Epithelial cell of prostate (primary cell): ENCODE data around the gene FMN1.
A peak's percentile ranks its signal among the peaks of the same experiment; 100 is the strongest.

Experiments used
- DNase-seq: peaks from one replicate; pipeline ENCODE4 v3.0.0-alpha.2; 2011; ENCODE audit warnings: low read depth, low spot score
- H3K27ac ChIP-seq: fragments of 450-650 bp; 2 replicates; pipeline ENCODE4 v1.5.1; 2017; ENCODE audit warnings: mild to moderate bottlenecking

FMN1 gene

DNA sequence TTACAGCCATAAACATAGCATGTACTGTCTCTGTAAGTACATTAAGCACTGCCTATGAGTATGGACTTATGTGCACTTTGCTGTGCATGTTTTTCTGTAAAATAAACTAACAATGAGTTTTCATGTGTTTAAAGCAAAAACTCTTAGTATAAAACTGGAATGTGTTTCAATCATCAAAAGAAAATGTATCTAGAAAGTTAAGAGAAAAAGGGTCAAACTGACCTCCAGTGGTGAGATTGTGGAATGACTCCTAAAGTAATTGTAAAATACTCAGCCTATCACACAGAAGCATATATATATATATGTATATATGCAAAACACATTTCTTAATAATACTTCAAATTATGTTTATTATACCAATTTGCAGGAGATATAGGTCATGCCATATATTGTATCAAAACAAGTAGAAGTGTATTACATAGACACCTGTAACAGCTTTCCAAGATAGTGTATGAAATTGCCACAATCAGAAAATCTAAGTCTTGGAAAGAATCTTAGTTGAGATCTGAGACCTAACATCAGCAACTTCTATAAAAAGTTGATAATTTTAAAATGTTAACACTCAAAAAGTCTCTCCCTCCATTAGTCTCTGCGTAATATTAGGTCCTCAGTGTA lies 199.6 kb downstream of the FMN1 start:
- H3K27ac ChIP-seq, result no peak overlapping the region
- no peak for DNase-seq

DNA sequence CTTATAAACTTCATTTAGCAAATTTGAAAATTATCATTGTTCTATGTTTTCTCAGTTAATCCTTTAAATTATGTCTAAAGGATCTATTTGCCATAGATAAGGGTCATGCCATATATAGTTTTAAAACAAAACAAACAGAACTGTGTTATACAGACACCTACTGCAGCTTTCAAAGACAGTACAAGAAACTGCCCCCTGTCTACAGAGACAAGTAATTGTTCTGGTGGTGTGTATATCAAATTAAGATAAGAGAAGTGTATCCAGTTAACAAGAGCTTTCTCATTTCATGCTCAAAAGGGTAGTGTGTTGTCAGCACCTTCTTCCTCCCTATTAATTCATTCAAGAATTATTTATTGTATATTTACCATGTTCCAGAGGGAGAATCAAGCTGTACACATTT lies 201.2 kb downstream of the FMN1 start:
- H3K27ac ChIP-seq, result no peak overlapping the region
- DNase-seq, result no peak

DNA sequence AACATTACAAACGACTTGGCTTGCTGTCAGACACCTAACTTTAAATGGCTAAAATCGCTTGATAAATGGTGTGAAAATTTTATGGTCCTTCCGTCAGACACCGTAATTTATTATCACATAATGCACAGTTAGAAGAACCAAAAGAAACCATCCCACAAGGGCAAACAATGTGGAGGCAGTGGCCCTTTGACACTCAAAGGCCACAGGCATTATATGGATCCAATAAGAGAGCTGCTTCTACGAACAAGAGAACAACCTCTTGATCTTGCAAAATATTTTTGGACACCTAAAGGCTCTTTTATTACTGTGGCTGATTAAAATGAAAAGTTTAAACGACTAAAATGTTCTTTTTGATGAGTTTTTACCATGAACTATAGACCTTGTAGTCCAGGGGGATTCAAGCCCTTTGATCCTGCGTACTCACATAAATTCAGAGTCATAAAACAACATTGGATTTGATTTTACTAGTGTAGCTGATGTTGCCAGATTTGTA lies 202.8 kb downstream of the FMN1 start:
- DNase-seq, result no peak
- no peak overlapping the region for H3K27ac ChIP-seq

DNA sequence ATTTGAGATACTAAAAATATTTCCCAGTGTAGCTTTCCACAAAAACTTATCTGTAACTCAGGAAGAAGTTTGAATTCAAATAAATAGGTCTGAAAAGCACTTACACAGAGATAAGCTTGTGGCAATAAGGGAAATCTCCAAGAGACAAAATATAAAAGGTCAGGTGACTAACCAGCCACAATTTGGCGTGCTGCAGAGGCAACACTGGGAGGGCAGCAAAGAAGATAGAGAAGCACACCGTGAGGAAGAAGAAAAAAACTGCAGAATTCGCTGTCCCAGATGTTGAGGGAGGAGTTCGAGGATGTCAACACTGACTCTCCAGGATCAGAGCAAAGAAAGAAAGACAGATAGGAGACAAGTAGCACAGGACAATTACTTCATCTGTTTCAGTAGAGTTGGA lies 204.4 kb downstream of the FMN1 start:
- no peak for DNase-seq
- no peak overlapping the region for H3K27ac ChIP-seq

DNA sequence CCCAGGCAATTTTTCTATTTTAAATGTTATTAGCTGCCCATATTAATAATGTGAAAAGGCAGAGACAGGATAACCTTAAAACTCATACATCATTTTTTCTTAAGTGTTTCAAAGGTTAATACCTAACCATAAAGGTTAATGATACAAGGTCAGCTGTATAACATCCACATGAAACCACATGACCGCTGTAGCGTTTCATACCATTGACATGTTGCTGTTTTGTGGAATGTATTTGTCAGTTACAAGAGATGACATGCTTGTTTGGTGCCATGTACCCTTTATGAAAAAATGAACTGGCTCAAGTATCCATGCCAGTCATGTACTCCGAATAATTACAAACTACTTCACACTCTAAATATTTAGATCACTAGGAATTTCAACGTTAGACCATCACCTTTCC lies 207.4 kb downstream of the FMN1 start:
- DNase-seq, result no peak
- no peak overlapping the region for H3K27ac ChIP-seq

DNA sequence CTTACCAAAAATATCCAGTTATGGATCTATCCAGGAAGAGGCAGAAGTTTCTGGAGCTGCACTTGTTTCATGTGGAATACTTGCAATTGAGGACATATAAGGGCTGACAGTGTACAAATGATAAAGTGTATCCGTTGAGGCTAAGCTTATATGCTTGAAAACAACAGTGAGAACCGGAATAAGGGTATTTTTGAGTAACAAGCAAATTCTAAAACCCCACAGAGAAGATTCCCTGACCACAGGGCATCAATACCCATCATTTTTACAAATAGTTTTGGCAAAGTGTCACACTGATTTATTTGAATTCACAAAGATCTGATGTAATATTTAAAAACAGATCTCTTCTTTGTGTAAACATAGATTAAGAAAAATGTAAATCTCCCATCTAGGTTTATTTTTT lies 208.4 kb downstream of the FMN1 start:
- DNase-seq, result no peak
- H3K27ac ChIP-seq, result no peak overlapping the region

DNA sequence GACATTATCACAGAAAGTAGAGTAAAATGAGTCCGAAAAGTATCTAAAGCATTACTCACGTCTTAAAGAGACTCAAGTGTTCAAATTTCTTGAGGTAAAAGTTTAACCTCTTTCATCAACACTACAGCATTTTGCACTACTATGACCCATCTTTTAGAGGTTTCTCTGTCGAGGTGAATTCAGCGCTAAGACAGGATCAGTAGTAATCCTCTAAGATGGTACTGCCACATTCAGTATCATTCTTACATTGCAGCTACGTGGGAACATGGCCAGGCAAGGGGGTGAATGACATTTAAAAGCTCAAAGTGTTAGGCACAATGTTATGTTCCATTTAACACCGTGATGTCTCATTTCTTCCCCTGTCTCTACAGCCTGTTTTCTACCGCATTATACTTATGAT lies 210.8 kb downstream of the FMN1 start:
- H3K27ac ChIP-seq, result no peak overlapping the region
- no peak for DNase-seq

DNA sequence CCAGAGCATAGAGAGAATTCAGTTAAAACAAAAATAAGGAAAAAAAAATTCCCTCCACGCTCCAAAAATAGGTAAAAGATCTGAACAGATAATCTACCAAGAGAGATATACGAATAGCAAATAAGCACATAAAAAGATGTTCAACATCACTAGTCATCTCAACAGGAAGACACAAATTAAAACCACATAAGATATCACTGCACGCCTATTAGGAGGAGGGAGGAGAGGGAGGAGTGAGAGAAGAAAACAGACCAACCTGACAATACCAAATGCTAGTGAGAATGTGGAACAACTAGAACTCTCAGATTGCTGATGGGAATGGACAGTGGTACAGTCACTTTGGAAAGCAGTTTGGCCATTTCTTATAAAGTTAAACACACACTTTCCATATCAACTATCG lies 212.5 kb downstream of the FMN1 start:
- H3K27ac ChIP-seq, result no peak overlapping the region
- DNase-seq, result no peak

DNA sequence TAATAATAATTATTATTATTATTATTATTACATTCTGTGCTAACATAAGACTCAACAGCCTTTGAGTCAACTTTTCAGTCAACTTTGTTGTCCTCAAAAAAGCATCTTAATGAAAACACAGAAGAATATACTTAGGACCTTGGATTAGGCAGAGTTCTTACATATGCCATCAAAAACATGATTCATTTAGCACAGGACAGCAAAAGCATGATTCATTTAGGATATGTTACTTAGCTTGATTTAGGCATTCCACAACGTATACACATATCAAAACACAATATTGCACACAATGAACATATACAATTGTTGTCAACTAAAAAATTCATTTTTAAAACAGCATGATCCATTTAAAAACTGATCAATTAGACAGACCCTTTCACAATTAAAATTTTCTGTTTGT lies 213.0 kb downstream of the FMN1 start:
- no peak for DNase-seq
- H3K27ac ChIP-seq, result no peak overlapping the region

DNA sequence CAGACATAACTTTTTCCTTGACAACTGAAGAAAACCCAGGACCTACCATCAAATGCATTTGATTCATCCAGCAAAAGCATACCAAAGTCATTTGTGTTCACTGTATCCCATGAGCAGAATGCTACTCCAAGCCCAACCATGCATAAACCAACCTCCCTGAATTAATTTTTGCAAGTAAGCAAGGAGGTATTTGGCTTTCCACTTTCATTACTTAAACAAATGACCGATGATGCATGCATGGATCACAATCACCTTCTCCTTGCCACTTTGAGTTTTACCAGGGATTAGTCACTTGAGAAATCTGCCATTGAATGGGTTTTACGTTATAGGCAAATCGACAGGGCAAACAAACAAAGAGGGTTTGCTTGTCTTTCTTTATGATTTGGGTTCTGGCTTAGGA lies 214.8 kb downstream of the FMN1 start:
- H3K27ac ChIP-seq, result no peak overlapping the region
- DNase-seq, result peak; percentile 60

DNA sequence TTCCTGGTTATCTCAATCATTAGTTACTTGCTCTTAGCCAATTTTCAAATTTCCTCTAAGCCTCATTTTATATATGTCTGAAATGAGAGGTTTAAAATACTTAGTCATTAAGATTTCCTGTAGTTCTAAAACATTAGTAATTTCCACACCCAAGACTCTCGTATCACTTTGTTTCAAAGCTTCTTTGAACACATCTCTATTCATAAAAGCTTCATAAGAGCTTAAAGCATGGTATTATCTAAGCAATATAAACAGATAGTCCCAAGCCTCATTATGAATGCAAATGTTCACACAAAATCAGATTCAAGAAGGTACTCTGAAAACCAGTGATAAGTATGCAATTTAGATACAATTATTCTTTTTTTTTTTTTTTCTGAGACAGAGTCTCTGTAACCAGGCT lies 217.0 kb downstream of the FMN1 start:
- no peak for DNase-seq
- H3K27ac ChIP-seq, result no peak overlapping the region

DNA sequence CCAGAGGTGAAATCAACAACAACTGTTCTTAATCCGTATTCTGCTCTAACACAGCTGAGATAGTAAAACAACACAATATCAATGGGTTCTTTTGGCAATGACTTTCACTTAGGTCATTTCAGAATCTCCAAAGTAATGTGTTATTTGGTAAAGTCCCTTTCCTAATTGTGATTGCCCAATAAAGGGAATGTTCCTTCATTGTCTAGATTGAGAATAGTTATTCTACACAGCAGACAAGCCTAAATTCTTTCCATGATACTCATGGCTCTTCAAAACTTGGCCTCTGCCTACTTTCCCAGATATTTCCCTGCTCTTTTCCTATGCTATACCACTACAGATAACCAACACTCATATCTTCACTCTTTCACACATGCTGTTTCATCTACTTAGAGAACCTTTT lies 219.8 kb downstream of the FMN1 start:
- no peak overlapping the region for H3K27ac ChIP-seq
- no peak for DNase-seq

DNA sequence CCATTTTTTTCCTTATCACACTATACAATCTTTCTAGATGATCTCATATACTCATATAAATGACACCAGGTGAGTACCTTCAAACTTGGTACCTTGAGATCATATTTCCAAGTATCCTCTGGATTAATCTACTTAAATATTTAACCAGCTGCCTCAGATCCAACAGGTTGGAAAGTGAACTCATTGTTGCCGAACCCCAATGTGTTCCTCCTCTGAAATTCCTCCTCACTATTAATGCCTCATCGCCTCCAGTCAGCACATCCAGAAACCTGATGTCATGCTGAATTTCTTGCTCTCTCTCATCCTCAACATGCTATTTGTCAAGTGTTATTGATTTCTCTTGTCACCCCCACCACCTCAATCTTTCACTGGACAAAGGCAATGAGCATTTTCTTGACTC lies 221.8 kb downstream of the FMN1 start:
- DNase-seq, result no peak
- no peak overlapping the region for H3K27ac ChIP-seq

DNA sequence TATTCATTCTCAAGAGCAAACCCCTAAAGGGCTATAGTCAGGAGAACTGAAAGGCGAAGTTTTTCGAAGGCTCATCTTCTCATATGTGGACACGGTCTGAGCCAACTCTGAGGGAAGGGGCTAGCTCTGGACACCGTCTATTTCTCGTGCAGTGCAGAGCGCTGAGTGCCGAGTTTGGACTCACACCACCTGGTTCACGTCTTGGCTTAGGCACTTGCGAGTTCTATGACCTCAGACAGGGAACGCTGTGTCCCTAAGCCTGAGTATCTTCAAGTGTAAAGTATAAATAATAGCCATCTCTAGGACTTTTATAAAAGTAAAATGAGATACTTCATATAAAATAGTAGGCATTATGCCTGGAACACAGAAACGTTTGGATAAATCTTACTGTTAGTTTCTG lies 223.7 kb downstream of the FMN1 start:
- no peak overlapping the region for H3K27ac ChIP-seq
- DNase-seq, result no peak

DNA sequence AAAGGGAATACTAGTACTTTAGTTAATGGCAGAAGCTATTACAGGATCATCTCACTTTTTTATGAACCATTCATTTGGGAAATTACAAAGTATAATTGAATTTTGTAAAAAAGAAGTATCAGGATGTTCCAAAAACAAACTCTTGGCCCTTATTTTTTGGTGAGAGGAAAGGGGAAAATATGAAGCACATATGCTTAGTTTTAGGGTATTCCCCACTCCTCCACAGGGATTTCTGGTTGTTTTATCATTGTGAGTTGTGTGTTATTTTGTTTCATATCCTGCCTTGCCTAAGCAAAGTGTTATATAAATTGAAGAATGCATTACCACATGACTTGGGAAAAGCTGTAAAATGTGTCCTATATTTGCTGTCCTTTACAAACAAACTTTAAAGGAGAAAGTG lies 227.0 kb downstream of the FMN1 start:
- no peak for DNase-seq
- H3K27ac ChIP-seq, result no peak overlapping the region

DNA sequence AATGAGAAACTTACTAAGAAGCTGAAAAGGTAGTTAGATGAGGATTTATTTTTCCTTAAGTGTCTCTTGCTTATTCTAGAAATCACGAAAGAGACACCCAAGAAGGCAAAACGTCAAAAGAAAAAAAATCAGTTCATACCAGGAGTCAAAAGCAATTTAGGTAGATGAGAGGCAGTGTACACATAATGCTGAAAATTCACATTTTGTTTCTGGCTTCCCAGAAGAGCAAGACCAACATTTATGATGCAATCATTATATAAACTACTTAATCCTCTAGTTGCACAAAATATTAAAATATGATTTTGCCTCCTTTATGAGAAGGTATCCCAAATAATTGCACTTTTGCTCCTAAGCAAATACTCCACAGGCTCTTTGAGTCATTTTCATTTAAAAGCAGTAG lies 228.0 kb downstream of the FMN1 start:
- no peak for DNase-seq
- H3K27ac ChIP-seq, result no peak overlapping the region

DNA sequence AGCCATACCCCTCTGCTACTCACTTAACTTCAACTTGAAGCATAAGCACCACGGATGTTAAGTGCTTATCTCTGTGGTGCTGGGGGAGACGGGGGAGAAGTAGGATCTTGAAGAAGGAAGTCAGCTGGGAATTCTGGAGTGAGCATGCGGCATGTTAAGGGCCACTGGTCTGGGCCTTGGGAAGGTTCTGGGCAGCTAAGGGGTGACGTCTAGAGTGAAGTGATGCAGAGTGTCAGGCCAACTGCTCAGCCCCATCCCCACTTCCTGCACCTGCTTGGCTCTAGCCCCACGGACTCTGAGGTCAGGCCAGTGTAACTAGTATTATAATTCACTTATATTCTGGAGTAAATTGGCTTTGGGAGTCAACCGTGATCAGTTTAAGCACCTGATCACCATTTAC lies 228.6 kb downstream of the FMN1 start:
- DNase-seq, result no peak
- H3K27ac ChIP-seq, result no peak overlapping the region

DNA sequence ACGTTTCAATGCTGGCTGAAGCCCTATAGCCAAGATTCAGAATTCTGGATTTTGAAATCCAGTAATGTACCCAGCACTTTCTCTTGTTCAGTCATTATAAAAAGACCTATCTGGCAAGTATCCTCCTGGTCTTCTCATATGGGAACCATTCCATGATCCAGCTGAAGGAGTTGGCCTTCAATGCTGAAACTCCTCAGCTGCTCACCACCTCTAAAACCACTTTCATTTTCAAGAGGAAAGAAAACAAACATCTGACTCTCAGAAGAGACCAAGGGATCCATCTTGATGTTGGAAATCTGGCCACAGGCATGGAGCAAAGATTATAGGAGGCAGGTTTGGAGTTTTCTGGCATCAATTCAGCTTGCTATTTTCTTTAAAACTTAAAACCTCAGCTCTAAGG lies 235.4 kb downstream of the FMN1 start:
- no peak overlapping the region for H3K27ac ChIP-seq
- DNase-seq, result no peak

DNA sequence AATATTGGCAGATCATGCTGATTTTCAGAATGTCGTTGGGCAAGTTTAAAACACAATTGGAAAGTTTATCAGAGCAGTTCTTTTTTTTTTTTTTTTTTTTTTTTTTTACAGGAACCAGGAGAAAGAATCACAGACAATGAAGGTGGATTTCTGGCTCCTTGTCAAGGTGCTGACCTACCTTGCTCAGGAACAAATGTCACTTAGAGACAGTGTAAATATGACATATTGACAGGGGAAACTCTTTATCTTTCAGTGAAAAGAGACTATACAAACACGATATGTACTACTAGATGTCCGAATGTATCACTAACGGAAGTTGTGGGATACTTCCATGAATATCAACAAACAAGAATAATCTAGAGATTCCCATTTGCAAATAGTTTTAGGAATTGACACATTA lies 237.3 kb downstream of the FMN1 start:
- DNase-seq, result no peak

DNA sequence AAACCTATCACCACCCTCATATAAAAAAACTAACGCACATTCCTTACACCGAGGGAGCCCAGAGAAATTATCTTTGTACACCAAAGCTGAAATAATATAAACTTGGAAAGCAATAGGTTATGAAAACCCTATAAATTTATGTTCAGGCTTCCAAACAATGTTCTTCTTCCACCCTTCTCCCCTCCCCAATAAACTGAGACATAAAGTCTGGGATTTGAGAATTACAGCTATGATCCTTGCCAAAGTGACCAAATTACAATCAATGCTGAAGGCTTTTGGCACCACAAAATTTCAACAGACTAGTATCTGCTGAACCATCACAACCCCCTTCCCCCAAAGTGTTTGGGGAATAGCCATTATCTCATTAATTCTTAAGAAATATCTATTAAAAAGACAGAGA lies 237.8 kb downstream of the FMN1 start:
- no peak overlapping the region for H3K27ac ChIP-seq
- no peak for DNase-seq

More for the DNA sequence above, 237.3 kb downstream of the FMN1 start:
- no peak overlapping the region for H3K27ac ChIP-seq

DNA sequence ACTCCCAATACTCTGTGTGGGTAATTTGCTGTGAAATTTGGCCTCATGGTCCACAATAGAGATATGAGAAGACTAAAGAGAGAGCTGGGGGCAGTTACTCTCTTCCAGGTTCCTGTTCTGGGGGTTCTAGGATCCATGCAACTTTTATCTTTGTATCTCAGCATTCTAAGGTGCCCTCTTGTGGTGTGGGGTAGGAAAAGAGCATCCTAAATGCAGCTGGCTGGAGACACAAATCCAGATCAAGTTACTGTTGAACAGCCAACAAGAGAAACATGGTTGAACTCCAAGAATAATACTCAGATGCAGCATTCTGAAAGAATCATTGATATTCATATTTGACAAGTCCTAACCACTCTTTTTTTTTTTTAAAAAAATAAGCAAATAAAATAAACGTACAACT lies 238.5 kb downstream of the FMN1 start:
- H3K27ac ChIP-seq, result no peak overlapping the region
- no peak for DNase-seq

DNA sequence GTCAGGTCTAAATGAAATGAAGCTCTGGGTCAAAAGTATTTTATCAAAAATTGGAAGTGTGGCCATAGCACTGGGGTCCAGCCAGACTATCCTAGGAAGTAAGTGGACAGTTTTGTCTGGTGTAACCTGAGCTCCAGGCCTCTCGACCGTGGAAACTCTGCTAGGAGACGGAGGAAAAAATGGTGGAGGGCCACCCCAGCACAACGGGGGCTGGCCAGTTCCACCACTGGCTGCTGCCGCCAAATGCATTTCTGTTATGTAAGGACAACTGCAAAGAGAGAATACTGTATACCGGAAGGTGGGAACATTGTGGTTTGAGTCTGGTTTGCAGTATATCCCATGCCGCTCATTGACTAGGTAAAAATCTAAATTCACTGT lies 241.0 kb downstream of the FMN1 start:
- no peak for DNase-seq
- H3K27ac ChIP-seq, result no peak overlapping the region
